GM12864 (cell line): Measurements from ENCODE around the gene SPON1.

Source experiments
- DNase-seq: peaks from one replicate; pipeline ENCODE4 v3.0.0-alpha.2; 2011; ENCODE audit warnings: low read depth
- H3K4me3 ChIP-seq: 2 replicates; pipeline ENCODE4 v1.5.1; 2011; ENCODE audit warnings: mild to moderate bottlenecking, low read depth, low read length, control low read depth
- CTCF ChIP-seq: IDR thresholded peaks from 2 replicates; pipeline ENCODE4 v1.5.1; 2011; ENCODE audit warnings: low read depth, mild to moderate bottlenecking, moderate library complexity, low read length, control low read depth, inconsistent platforms; ENCODE audit errors: missing control alignments

The SPON1 gene

DNA sequence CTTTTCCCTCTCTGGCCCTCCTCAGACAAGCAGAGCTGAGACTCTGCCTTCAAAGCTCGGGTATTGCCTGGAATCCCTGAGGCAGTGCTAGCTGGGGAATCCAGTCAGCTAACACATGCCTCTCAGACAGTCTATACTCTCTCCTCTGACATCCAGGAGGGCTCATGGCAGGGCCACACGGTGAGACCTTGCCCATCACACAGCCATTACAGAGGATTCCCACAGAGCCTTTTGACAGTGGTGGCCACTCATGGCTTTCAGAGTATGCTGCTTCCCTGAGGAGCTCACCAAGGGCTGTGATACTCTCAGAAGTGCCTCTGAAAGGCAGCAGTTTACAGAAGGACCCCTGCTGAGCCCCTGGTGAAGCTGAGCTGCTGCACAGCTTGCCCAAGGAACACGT, 231.1 kb downstream of the SPON1 start:
- no peak for TF ChIP-seq CTCF
- no peak overlapping the region for H3K4me3 ChIP-seq
- DNase-seq, result no peak

DNA sequence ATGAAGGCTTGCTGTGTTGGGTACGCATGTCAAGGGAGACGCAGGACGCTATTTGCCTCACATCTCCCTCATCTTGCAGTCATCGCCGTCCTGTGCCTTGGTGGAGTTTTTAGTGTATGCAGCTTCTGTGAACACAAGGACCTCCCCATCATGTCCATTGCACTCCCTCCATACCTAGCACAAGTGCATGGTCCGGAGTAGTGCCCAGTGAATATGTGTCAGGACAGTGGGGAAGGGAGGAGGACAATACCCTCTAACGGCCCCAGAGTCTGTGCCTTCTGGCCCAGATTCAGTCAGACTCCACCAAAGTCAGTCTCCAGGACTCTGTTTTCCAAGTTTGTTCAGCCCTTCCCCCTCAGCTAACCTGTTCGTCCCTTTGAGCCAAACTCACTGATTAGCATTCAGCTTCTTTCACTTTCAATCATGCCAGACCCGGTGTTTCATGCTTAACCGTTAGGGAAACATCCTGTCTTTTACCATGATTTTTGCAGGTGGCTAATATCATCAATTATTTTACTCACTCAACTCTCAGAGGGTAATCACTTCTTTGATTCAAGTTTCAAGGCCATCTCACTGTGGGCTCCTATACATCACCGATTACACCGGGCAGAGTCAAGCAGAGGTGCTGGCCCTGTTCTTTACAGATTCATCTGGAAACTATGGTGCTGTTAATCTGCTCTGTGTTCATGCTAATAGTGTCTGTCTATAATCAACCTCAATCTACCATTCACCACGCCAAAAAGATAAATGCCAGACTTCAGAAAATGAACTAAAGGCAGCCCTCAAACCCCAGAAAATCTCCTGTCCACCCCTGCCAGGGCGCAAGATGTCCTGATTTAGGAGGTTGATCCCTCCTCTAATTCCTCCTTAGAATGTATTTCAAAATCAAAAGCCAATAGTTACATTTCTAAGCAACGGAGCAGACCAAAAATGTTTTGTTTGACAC, 240.0 kb downstream of the SPON1 start:
- H3K4me3 ChIP-seq, result no peak overlapping the region

DNA sequence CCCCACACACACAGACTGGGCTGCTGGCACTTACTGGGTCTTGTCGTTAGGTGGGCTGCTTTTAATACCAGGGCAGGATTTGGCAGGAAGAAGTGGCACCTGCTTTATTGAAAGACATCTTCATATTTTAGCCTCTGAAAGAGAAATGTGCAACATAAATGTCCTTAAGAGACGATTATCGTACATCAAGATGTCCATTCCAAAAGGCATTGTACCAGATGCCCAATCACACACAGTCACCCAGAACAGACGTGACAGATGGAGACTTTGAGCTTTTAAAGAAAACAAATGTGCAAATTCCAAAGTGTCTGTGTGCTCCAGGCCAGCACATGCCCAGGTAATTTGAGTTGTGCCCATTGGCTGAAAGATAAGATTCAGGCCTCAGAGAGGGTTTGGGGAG, 240.8 kb downstream of the SPON1 start:
- no peak for DNase-seq
- no peak for TF ChIP-seq CTCF
- H3K4me3 ChIP-seq, result no peak overlapping the region

More for the DNA sequence above, 240.0 kb downstream of the SPON1 start:
- no peak for TF ChIP-seq CTCF
- DNase-seq, result no peak

DNA sequence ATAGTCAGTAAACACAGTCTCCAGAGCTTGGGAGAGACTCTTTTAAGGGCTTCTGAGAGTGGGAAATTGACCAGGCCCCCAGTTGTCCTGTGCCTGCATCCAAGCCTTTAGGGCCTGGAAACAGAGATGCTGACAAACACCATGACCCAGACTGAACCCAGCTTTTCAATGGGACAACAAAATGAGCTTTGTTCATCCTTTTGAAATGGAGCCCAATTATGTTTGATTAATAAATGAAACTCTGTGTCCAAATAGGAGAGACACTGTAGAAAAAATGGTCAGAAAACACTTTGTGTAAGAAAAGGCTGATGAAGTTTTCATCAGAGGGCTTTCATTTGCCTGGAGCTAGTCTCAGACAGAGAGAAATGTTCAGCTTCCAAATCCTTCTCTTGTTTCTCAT, 250.5 kb downstream of the SPON1 start:
- no peak overlapping the region for H3K4me3 ChIP-seq
- DNase-seq, result no peak
- TF ChIP-seq CTCF, result no peak

DNA sequence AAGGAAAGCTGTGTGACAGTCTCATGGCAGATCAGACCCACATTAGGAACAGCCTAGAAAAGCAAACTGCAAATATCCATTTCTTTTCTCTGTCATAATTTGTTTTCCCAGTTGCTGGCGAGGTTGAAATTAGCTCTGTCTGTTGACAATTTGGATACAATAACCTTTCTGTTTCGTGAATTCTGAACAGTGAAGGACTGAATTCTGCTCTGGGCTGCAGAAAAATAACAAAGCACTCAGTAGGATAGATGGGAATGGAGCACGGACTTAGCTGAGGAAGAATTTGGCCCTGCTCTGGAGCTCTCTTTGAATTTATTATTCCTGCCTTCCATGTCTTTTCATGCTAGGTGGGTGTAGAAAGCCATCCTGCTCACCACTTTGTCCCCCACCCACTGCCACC, 256.2 kb downstream of the SPON1 start:
- no peak overlapping the region for H3K4me3 ChIP-seq
- no peak for DNase-seq
- no peak for TF ChIP-seq CTCF

- TF ChIP-seq CTCF, result no peak
- DNase-seq, result no peak
- H3K4me3 ChIP-seq, result no peak overlapping the region
Observed at GRCh38 chr11:14223636-14224288, 261.2 kb downstream of the SPON1 start.
